ENCODE results near the gene IL21R.
"Not testable (repeated sequence)": the region's sequence is repeated elsewhere in the genome, so short reads cannot be mapped to it uniquely, and the experiment has no call there.

Gene IL21R

DNA sequence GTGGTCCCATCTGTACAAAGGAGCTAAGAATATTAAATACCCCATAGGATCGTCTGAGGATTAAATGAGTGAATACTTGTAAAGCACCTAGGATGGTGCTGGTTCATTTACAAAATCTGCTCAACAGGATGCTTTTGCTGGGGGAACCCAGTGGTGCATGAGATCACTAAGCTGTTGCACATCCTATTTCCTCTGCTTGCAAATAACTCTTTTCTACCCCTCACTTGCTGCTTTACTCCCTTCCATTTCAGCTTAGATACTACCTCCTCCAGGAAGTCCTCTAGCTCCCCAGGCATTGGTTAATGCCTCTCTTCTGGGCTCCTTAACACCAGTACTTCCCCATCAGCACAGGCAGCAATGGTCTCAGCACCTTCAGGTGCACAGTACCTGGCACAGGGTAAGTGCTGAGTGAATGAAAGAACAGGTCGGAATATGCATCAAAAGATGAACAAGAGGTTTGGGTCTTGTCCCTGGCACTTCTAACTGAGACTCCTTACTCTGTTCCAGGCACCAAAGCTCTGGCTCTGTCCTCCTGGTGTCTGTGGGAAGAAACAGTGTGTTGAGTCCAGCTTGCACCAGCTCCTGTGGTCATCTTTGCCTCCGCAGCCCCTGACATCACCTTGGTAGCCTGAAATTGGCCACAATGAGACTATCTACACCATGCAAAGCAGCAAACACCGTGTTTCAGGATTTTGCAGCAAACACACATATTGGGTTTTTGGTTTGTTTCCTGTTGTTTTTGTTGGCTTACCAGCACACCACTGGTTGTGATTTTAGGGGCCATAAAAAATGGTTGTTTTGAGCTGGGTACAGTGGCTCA lies 24.1 kb upstream of the IL21R start:
- no peak for DNase-seq

GRCh38 chr16:27378871-27379481 lies 23.0 kb upstream of the IL21R start:
- no peak for DNase-seq

DNA sequence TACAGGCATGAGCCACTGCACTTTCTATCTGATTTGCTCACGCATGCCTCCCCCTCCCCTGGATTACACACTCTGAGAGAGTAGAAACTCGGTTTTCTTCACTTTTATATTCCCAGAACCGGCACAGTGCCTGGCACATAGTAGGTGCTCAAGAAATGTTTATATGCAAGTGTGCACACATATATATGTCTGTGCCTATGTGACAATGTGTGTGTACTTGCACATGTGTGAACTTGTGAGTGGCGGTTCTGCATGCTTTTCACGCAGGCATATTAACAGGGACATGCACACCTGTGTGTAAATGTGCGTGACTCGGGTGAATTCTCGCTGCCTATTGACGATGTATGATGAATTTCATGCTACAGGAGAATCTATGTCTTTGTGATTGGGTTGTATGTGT lies 22.1 kb upstream of the IL21R start:
- no peak for DNase-seq

- no peak for DNase-seq
Measured at GRCh38 chr16:27381236-27381635, 20.7 kb upstream of the IL21R start.

GRCh38 chr16:27381974-27382855 lies 19.8 kb upstream of the IL21R start:
- no peak for DNase-seq

DNA sequence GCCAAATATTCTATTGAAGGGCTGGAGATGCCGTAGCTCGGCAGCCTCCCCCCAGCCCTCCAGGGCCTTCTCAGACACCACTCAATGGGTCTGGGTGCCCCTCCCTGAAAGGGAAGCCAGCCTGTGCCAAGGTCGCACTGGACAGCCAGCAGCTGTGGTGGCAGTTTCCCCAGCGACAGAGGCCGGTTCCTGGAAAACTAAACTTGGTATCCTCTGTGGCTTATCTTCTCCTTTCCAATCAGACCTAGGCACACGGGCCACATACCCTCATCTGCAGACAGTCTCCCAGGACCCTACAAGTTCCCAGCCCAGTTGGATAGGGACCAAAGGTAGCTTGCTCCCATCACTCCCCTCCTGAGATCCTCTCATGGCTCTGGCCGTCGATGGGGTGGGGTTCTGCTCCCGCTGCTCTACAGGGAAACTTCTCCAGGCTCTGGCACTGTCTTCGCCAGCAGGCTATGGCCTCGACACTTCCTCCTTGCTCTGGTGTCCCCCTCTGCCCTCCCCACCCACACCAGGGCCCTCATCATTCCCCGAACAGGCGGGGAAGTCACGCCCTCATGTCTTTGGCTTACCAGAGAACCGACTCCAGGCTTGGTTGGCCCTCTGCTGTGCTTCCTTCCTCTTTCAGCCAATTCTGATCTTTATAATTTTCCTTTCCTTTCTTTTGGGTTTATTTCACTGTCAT lies 18.3 kb upstream of the IL21R start:
- peak; percentile 89 for DNase-seq

GRCh38 chr16:27384425-27384824 lies 17.5 kb upstream of the IL21R start:
- DNase-seq = no peak

DNA sequence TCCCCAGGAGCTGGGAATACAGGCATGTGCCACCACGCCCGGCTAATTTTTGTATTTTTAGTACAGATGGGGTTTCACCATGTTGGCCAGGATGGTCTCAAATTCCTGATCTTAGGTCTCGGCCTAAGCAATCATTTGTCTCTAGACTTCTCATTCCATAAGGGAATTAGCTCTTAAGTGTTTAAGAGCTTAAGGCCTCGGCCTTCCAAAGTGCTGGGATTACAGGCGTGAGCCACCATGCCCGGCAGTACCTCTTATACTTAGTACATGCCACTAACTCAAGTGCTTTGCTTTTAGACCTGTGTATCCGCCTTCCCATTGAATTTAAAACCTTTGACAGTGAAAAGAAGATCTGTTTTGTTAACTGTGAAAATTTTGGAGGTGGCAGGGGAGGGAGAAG lies 16.6 kb upstream of the IL21R start:
- no peak for DNase-seq

- no peak for DNase-seq
Measured at GRCh38 chr16:27386674-27387073, 15.3 kb upstream of the IL21R start.

- no peak for DNase-seq
Measured at GRCh38 chr16:27387724-27388123, 14.2 kb upstream of the IL21R start.

DNA sequence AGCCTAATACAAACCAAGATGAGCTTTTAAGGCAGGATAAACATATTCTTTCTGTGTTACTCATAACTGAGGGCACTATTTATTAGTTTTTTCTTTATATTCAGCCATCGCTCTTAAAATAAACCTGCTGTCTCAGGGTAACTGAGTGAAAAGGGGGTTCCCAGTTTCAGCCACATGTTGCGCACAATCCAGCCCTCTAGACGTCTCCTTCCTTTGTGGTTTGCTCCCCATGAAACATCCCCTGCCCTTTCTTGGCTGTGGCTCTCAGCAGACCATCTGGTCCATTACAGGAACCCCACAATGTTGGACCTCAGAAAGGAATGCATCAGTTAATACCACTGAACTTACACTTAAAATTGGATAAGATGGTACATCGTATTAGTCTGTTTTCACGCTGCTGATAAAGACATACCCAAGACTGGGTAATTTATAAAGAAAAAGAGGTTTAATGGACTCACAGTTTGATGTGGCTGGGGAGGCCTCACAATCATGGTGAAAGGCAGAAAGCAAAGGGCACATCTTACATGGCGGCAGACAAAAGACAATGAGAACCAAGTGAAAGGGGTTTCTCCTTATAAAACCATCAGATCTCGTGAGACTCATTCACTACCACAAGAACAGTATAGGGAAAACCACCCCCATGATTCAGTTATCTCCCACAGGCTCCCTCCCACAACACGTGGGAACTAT lies 12.6 kb upstream of the IL21R start:
- DNase-seq = no peak

- peak; percentile 58 for DNase-seq
Measured at GRCh38 chr16:27390151-27390550, 11.8 kb upstream of the IL21R start.

DNA sequence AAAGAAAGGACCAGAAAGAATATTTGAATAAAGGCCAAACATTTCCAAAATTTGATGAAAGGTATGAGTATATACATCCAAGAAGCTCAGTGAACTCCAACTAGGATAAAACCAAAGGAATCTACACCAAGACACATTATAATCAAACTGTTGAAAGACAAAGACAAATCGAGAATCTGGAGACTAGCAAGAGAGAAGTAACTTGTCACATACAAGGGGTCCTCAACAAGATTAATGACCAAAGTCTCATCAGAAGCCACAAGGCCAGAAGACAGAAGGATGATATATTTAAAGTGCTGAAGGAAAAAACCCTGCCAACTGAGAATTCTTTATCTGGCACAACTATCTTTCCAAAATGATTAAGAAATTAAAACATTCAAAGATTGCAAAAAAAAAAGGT lies 9.3 kb upstream of the IL21R start:
- no peak for DNase-seq

GRCh38 chr16:27394516-27394915 lies 7.5 kb upstream of the IL21R start:
- no peak for DNase-seq

- DNase-seq = not testable (repeated sequence)
Measured at GRCh38 chr16:27398341-27398893, 3.6 kb upstream of the IL21R start.

GRCh38 chr16:27398894-27399853 lies 2.8 kb upstream of the IL21R start:
- peak; percentile 20 for DNase-seq

- no peak for DNase-seq
Measured at GRCh38 chr16:27399969-27400368, 2.0 kb upstream of the IL21R start.

- DNase-seq = peak; percentile 26
Measured at GRCh38 chr16:27400751-27401620, 988 bp upstream of the IL21R start.

DNA sequence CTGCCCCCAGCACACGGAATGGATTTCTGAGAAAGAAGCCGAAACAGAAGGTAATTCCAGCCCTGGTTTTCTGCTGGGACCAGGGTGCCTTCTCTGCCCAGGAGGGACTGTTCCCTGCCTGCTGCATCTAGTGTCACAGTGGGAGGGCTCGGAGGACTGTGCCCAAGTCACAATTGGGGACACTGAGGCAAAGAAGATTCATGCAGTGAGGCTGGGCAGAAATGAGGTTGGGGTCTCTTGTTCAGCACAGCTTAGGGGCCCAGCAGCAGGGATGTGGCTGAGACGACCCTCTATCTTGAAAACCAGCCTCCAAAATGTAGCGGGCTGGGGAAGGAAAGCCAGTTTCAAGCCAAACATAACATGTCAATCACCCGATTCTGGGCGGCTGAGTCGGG lies 592 bp downstream of the IL21R start:
- DNase-seq = no peak

Measured in GF-D8 (cell line).